Neural crest cell (in vitro differentiated cells): ENCODE measurements around the gene PROK2. TPM values are rescaled to one million over a fixed set of nuclear protein-coding genes. Genes with fewer than 3 reads are reported as not detected.
A peak's percentile ranks its signal among the peaks of the same experiment; 100 is the strongest.

Experiments used
- DNase-seq: peaks from one replicate; pipeline ENCODE4 v3.0.0; 2021; ENCODE audit warnings: low read depth, mixed read lengths, low spot score
- H3K27ac Mint-ChIP-seq: one replicate; pipeline ENCODE4 v1.8.0; 2021; ENCODE audit warnings: mild to moderate bottlenecking, mixed read lengths; ENCODE audit not compliant: unreplicated experiment
- H3K27me3 Mint-ChIP-seq: 2 replicates; pipeline ENCODE4 v1.8.0; 2021; ENCODE audit warnings: low read depth, mild to moderate bottlenecking, mixed read lengths
- H3K36me3 Mint-ChIP-seq: 2 replicates; pipeline ENCODE4 v1.8.0; 2021; ENCODE audit warnings: low read depth, mild to moderate bottlenecking, mixed read lengths
- H3K4me1 Mint-ChIP-seq: 2 replicates; pipeline ENCODE4 v1.8.0; 2021; ENCODE audit warnings: mixed read lengths
- H3K4me3 Mint-ChIP-seq: one replicate; pipeline ENCODE4 v1.8.0; 2021; ENCODE audit warnings: mild to moderate bottlenecking, mixed read lengths
- H3K9me3 Mint-ChIP-seq: 2 replicates; pipeline ENCODE4 v1.8.0; 2021; ENCODE audit warnings: mixed read lengths
- total RNA-seq: library from RNA; stranded (reverse); gene quantifications from 2 replicates; pipeline ENCODE4 v1.2.1, GENCODE V29; 2021
- TF ChIP-seq, protein P1 (sequence below): fragments of 200-600 bp; sonication (generic); conservative IDR thresholded peaks from 2 replicates; pipeline ENCODE4 v1.5.0; 2021; ENCODE audit warnings: antibody characterized with exemption, mild to moderate bottlenecking

The PROK2 gene
- total RNA-seq, 1 donor from 2014 or later = not detected

- Mint-ChIP-seq H3K36me3 (no peaks in the 10 kb centered on the region), H3K4me1 (peaks cover 21% of the 10 kb centered on the region), H3K9me3 (no peaks in the 10 kb centered on the region), H3K27ac (no peak overlapping the region), H3K4me3 (no peak overlapping the region), H3K27me3 (peaks cover 3% of the 10 kb centered on the region)
- TF ChIP-seq, protein P1, sequence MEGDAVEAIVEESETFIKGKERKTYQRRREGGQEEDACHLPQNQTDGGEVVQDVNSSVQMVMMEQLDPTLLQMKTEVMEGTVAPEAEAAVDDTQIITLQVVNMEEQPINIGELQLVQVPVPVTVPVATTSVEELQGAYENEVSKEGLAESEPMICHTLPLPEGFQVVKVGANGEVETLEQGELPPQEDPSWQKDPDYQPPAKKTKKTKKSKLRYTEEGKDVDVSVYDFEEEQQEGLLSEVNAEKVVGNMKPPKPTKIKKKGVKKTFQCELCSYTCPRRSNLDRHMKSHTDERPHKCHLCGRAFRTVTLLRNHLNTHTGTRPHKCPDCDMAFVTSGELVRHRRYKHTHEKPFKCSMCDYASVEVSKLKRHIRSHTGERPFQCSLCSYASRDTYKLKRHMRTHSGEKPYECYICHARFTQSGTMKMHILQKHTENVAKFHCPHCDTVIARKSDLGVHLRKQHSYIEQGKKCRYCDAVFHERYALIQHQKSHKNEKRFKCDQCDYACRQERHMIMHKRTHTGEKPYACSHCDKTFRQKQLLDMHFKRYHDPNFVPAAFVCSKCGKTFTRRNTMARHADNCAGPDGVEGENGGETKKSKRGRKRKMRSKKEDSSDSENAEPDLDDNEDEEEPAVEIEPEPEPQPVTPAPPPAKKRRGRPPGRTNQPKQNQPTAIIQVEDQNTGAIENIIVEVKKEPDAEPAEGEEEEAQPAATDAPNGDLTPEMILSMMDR = no peak
- no peak for DNase-seq
Observed at GRCh38 chr3:71816767-71817156, 31.8 kb upstream of the PROK2 start.

- Mint-ChIP-seq H3K27me3 (peaks cover 3% of the 10 kb centered on the region), H3K9me3 (no peaks in the 10 kb centered on the region), H3K4me1 (peaks cover 21% of the 10 kb centered on the region), H3K4me3 (no peak overlapping the region), H3K36me3 (no peaks in the 10 kb centered on the region), H3K27ac (peak overlapping the region; percentile 4)
- TF ChIP-seq, protein P1 = no peak
- no peak for DNase-seq
Observed at GRCh38 chr3:71815340-71816067, 30.6 kb upstream of the PROK2 start.

DNA sequence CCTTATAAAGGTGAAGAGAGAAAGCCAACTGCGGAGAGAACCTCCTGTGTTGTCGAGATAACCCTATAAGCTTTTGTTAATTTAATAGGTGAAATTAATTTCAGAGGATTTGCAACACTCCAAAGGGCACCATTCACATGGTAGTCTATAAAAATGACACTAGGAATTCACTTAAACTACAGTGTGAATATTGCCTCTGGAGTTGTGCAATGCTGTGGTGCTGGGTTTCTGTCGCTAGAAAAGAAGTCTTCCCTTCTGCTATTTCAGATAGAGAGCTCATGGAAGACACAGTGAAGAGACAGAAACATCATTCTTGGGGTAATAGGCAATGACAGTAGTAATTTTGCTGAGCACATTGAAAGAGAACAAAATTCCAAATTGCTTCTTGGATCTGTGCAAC, 28.8 kb upstream of the PROK2 start:
- TF ChIP-seq, protein P1 = no peak
- H3K4me3 Mint-ChIP-seq = no peak overlapping the region
- no peaks in the 10 kb centered on the region for H3K36me3 Mint-ChIP-seq
- peaks cover 21% of the 10 kb centered on the region for H3K4me1 Mint-ChIP-seq
- H3K27ac Mint-ChIP-seq = no peak overlapping the region
- H3K27me3 Mint-ChIP-seq = peaks cover 3% of the 10 kb centered on the region
- H3K9me3 Mint-ChIP-seq = no peaks in the 10 kb centered on the region
- DNase-seq = no peak

DNA sequence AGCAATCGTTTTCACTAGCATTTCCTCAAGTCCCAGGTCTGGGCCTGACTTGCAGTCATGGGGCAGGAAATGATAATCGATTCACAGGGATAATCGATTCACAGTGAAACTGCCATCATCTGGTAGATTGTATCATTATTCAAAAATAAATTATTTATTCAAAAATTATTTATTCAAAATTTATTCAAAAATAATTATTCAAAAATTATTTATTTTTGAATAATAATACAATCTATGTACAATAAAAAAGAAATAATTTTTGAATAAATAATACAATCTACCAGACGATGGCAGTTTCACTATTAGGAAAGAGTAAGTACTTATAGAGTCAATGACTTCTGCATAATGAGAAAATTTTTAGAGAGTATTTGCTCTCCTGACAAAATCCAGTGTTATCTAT, 28.1 kb upstream of the PROK2 start:
- H3K27ac Mint-ChIP-seq = no peak overlapping the region
- no peak for DNase-seq
- H3K27me3 Mint-ChIP-seq = peaks cover 3% of the 10 kb centered on the region
- peaks cover 21% of the 10 kb centered on the region for H3K4me1 Mint-ChIP-seq
- no peaks in the 10 kb centered on the region for H3K9me3 Mint-ChIP-seq
- TF ChIP-seq, protein P1 = no peak
- H3K36me3 Mint-ChIP-seq = no peaks in the 10 kb centered on the region
- no peak overlapping the region for H3K4me3 Mint-ChIP-seq

DNA sequence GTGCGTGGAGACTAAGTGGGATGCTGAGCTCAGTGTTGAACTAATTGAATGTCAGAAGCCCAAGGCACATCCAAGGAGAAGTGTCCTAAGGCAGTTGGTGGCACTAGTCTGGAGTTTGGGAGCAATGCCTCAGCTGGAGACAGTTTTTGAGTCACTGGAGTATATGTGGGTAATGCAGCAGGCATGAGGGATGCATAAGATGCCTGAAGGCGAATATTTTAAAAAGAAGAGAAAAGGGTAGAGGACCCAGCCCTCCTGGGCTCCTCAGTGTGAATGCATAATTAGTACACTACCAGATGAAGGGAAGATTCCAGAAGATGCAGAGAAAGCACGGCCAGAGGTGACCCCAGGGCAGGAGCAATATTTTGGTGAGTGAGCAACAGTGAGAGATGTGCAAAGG, 25.1 kb upstream of the PROK2 start:
- Mint-ChIP-seq H3K27ac (no peak overlapping the region), H3K9me3 (no peaks in the 10 kb centered on the region), H3K36me3 (no peaks in the 10 kb centered on the region), H3K4me3 (no peak overlapping the region), H3K27me3 (peaks cover 3% of the 10 kb centered on the region), H3K4me1 (no peaks in the 10 kb centered on the region)
- no peak for DNase-seq
- TF ChIP-seq, protein P1 = no peak
